HG03025 (cell line): Measurements from ENCODE around the gene FLNB.

Experiments
- ATAC-seq: cut with Tn5 transposase; IDR thresholded peaks from one replicate; pipeline ENCODE4 v1.9.1; 2021; ENCODE audit warnings: mild to moderate bottlenecking, moderate library complexity; ENCODE audit not compliant: unreplicated experiment, low FRiP score

The FLNB gene

DNA sequence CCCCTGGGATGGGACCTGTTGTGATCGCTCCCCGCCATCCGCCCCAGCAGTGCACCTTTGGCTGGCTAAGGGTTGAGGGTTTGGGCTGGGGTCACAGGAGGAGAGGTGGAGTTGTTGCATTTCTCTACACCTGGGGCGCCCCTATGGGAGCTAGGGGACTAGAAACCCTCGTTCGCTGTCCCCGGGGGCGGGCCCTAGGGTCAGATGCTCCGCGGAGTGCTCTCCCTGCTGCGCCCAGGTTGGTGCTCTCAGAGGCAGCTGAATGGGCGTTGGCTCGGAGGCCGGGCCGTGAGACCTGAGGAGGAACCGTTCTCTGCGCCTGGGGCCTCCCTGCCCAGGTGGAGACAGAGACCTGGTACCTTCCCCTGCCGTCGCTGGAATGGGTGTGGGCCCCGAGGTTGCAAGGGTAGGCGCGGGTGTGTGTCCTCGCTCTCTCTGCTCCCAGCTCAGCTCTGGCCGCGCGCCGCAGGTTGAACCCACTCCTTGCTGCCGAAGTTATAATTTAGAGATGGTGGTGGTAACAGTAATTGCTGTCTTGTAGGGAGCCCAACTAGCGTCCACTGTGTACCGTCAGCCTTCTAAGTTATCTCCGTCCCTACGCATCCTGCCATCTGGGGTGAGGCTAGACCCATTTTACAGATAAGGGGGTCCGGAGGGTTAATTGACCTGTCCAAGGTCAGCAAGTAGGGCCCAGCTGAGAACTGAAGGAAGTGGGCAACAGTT, 965 bp downstream of the FLNB start:
- ATAC-seq, result no peak

- ATAC-seq, result no peak
Measured at GRCh38 chr3:58009749-58010535, 1.7 kb downstream of the FLNB start.

DNA sequence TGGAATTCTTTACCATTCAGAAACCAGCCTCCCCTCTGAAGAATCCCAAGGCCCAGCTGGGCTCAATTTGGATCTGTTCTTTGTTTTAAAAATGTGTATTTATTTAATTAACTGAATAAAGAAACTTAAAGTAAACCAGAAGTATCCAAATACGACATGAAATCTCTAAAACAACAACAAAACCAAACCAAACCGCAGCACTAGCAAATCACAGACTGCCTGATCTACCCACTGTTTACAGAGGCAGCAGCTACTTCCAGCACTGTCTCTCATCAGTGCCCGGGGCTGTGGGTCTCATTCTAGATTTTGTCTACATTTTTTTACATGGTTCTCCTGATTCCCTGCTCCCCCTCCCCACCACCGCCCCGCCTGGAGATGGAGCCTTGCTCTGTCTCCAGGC, 2.3 kb downstream of the FLNB start:
- no peak for ATAC-seq

- ATAC-seq, result no peak
Measured at GRCh38 chr3:58011580-58011979, 3.4 kb downstream of the FLNB start.

GRCh38 chr3:58012302-58012701, 4.1 kb downstream of the FLNB start:
- no peak for ATAC-seq

DNA sequence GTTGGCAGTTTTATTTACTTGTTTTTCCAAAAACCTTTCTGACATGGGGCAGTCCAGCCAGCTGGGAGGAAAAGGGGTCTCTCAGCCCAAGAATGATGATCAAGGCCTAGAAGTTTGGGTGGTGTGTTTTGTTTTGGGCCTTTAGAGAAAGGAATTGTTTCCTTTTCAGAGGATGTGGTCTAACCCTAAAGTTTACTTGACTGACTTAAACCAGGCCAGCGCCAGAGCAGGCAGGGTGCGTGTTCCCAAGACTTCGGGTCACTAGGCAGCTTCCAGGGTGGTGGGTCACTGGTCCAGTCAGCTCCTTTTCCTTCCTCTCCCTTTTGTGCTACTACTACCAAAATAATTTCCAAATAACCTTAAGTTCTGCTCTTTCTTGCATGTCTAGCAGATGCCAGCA, 4.9 kb downstream of the FLNB start:
- ATAC-seq, result no peak

GRCh38 chr3:58013973-58014649, 5.9 kb downstream of the FLNB start:
- no peak for ATAC-seq

DNA sequence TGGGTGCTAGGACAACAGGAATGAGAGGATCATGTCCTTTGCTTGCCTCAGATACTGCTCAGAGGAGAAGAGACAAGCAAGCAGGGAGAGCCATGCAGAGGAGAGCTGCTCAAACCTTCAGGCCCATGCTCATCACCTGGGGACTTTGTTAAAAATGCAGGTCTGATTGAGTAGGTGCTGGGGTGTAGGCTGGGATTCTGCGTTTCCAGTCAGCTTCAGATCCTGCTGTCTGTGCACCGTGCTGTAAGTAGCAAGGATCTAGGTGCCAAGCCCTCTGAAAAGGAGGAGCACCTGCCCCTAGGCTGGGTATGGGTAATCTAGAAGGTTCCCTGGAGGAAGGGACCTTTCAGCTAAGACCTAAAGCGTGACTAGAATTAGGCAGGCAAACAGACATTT, 7.3 kb downstream of the FLNB start:
- no peak for ATAC-seq

DNA sequence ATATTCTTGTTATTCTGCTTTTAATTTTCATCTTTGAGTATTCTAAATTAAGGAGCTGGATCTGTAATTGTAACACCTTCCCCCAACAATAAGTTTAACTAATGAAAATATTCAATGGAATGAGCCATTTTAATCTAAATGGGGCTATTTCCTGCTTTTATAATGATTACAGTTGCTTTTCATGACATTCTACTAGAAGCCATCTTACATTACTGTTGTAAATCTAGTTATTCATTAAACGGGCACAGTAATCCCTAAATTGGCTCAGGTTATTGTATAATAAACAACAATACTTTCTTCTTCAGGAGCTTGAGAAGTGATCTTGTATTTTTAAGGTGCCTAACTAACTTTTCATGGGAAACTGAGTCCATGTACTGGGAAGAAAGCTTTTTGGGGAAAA, 8.5 kb downstream of the FLNB start:
- ATAC-seq, result no peak

DNA sequence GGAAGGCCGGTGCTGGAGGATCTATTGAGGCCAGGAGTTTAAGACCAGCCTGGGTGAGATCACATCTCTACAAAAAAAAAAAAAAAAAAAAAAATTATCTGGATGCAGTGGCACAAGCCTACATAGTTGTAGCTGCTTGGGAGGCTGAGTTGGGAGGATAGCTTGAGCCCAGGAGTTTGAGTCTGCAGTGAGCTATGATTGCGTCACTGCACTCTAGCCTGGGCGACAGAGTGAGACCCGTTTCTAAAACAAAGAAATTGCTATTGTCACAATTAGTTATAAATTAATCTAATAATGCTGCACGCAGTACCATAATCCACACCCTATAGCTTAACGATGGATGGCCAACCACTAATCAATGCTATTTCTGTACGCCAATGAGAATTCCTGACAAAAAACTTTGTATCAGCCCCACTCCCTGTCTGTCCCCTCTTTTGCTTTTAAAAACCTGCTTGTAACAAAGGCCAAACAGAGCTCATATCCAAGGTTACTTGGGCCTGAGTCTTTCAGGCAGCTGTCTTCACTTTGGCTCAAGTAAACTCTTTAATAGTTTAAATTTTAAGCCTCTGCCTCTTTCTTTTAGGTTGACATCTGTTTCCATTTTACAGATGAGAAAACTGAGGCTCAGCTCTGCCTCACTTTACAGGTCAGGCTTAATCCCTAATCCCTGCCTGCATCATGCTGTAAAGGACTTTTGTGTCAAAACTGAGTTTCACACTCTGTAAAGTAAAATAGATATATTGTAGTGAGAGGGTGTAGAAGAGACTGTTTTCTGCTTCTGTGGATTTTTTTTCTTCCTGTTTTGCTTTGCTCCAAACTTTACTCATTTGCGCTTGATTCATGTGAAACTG, 10.9 kb downstream of the FLNB start:
- ATAC-seq, result no peak

DNA sequence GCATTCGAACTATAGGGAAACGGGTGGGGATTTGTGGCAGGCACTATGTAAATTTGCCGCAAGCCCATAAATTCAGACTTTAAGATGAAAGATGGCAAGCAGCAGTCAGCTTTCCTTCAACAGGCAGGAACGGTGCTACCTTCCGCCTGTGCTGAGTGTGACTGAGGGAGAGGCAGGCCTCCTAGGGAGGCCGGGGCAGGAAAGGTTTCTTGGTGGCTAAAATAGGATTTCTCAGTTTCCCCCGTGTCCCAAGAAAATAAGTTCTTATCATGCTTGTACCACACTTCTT, 12.5 kb downstream of the FLNB start:
- ATAC-seq, result no peak

DNA sequence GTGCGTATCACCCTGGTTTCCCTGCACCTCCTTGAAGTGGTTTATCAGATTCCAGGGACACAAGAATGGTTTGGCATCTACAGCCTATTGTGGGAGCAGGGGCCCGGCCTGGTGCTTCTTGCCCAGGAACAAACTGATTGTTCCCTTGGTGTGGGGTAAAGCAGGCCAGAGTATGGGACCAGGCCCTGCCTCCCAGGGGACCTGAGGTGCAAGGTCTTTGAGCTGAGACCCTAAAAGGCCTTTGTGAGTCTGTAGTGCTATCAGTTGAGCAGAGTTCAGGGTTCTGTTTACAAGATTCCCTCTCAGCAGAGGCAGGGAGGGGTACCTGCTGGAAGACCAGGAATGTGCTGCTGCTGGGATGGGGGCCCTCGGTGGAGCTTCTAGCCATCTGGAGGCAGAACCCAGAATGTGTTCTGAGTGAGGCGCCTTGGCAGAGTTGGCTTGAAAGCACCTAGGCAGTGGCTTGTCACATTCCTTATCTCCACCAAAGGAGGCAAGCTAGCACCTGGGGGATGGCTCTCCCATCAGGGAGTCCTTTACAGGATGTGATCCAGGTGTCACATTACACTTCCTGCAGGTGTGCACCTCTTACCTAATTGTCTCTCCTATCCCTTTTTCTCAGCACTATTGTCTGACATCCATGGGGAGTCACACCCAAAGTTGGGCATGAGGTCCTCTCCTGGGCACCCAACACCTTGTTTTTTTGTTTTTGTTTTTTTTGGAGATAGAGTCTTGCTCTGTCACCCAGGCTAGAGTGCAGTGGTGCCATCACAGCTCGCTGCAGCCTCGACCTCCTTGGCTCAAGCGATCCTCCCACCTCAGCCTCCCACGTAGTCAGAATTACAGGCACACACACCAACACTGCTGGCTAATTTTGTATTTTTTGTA, 13.1 kb downstream of the FLNB start:
- ATAC-seq, result no peak

DNA sequence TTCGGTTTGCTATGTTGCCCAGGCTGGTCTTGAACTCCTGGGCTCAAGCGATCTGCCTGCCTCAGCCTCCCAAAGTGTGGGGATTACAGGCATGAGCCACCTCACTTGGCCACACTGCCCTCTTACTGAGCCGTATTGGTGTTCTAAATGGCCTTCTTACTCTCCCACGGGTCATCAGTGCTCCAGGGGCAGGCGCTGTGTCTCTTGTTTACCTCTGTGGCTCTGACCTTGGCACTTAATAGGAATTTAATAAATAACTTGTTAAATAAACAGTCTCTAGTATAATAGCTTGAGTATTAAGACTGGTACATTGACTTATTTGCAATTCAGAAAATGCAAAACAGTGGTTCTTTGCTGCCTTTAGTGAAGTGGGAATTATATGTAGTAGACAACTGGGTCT, 13.7 kb downstream of the FLNB start:
- ATAC-seq, result no peak

DNA sequence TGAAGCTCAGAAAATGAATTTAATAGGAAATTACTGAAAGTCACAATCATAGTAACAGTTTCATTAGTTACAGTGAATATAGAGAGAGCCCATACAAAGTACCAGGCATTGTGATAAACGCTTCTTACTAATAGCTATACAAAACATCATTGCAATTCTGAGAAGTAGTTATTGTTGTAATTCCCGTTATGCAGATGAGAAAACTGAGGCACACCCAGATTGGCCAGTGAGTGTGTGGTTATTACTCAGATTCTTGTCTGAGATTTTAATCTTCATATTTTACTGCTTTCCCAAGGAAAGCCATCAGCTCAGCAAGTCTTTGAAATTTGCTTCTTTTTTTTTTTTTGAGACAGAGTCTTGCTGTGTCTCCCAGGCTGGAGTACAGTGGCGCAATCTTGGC, 14.3 kb downstream of the FLNB start:
- no peak for ATAC-seq

DNA sequence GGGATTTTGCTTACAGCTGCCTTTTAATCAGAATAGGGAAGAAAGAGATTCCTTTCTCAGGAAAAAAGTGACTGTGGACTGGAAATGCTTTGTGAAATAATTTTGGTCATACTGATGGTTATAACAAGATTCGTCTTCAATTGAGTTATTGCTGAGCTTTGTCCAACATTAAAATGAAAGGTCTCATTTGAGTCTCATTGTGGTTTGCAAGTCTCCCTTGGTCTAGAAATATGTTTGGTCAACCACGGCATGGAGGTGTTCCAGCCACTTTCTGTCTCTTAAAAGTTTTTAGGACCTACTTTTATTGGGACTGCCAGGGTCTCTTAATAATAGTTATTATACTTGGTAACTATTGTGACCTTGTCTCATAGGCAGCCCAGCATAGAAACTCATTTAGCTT, 15.3 kb downstream of the FLNB start:
- ATAC-seq, result no peak

- no peak for ATAC-seq
Measured at GRCh38 chr3:58025406-58025805, 17.2 kb downstream of the FLNB start.

- ATAC-seq, result no peak
Measured at GRCh38 chr3:58025837-58026569, 17.8 kb downstream of the FLNB start.

- no peak for ATAC-seq
Measured at GRCh38 chr3:58026598-58026997, 18.4 kb downstream of the FLNB start.

GRCh38 chr3:58027704-58028317, 19.6 kb downstream of the FLNB start:
- no peak for ATAC-seq
